CD4-positive, alpha-beta T cell treated with Interleukin-17A for 4 hours (primary cell): ENCODE results near the gene GLG1.
"Not testable (repeated sequence)": the region's sequence is repeated elsewhere in the genome, so short reads cannot be mapped to it uniquely, and the experiment has no call there.

Source experiments
- DNase-seq: peaks from one replicate; pipeline ENCODE4 v3.0.0-alpha.2; 2020; ENCODE audit warnings: mixed read lengths

Gene GLG1

DNA sequence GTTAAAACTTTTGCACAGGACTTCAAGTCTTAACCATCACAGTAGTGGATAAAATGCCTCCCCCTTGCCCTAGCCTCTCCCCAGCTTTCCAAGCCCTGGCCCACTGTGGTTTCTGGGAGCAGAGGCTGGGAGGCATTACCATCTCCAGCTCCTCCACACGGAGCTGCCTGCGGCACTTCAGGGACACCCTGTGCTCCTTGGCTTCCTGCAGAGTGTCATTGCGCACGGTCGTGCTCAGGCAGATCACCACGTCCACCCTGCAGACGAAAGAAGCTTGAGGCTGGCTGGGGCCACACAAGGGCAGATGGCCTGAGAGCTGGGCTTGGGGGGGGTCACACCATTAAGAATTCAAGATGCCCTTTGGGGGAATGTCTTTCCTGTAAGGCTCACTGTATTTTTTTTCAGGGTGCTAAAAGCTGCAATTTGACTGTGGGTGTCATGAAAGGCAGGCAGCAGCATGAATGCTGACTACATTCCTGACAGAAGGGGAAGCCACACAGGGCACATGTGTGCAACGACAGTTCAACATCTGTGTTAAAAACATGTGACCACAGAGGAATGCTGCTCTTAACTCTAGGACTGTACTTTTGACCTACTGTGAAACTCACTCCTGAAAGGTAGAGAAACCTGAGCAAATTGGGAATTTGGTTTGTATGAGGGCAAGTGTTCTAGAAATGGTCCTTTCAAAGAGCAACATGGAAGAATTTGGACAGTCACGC, 137.9 kb downstream of the GLG1 start:
- no peak for DNase-seq

DNA sequence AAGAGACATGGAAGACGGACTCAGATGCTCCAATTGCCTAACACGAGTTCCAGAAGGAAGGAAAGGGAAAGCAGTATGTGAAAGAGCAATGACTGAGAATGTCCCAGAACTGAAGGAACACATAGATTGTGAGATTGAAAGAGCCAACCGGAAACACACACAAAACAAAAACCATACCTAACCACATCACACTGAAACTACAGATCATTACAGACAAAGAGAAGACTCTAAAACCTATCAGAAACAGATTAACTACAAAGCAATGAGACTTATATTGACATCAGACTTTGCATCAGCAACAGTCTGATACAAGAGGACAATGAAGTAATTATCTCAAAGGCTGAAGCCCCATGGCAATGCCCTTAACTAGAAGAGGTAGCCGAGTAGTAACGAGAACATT, 140.0 kb downstream of the GLG1 start:
- no peak for DNase-seq

DNA sequence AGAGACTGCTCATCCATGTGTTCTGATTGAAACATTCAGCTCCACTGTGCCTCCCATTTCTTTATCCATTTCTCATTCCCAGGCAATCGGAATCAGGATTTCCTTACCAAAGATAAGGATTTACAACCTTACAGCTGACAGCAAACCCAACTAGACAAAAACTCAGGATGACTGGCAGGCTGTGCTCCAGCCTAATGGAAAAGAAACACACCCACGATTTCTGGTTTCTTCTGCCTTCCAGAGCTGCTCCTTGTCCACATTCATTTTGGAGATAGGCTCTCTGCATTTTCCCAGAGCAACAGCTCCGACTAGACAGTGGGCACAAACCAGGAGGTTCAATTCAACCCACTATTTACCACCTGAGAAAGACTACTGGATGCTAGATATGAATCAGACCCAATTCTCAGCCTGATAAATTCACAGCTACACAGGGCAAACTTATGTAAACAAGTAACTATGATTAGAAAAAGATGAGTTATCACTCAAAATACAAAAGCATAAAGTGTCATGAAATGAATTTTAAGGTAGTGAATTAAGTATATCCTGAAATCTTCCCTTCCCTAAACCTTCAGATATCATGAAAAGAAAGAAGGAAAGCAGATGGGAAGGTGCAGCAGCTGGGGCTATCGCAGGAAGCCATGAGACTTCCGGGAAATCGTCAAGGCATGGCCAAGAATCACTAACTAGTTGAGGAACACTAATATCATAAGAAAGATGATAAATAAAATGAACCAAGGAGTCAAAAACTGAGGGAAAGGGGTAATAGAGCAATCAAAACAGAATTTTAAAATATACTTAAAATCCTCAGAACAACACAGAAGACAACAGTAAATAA, 140.8 kb downstream of the GLG1 start:
- no peak for DNase-seq

DNA sequence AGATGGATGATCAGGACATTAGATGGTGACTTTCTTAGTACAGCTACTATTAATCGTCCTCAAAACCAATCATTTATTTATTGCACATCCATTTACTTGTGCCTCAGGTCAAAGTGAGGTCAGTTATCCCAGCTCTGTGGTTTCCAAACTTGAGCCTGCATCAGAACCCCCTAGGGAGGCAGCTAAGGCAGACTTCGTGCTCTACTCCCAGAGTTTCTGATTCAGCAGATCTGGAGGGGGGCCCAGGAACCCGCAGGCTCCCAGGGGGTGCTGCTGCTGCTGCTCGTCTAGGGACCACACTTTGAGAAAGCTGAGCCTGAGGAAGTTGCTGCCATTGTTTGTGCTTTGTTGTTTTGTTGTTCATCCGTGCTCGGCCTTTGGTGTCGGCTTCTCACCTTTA, 141.6 kb downstream of the GLG1 start:
- no peak for DNase-seq

DNA sequence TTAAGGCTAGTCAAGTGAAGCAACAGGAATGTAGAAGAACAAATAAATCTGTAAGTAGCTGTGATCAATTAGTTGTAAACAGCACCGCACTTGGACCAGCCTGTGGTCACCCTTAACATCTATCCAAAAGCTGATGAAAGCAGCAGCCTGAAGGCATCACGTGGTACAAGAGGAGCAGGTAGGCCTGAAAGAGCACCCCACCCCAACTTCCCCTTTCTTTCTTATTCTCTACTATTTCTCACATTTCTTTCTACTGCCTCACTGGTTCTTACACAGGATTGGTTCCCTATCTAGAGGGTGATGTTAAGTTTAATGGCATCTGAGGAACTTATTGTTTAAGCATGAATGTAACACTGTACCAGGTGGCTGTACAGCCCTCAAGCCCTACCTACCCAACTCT, 143.0 kb downstream of the GLG1 start:
- no peak for DNase-seq

DNA sequence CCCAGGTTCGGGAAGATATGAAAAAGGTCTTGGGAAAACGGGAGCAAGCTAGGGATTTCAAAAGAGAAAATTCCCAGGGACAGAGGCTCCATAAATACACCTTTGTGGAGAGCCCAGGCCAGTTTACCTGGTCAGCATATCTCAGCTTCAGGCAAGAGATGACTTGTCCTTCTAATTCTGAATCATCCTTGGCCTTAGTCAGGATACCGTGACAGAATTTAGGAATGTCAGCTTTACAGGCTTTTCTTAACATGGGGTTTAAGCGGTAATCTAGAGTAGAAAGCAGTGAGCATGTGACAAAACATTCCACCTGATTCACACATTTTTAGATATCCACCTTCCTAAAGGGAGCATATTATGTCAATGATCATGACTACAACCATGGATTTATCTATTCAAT, 144.6 kb downstream of the GLG1 start:
- DNase-seq = no peak

DNA sequence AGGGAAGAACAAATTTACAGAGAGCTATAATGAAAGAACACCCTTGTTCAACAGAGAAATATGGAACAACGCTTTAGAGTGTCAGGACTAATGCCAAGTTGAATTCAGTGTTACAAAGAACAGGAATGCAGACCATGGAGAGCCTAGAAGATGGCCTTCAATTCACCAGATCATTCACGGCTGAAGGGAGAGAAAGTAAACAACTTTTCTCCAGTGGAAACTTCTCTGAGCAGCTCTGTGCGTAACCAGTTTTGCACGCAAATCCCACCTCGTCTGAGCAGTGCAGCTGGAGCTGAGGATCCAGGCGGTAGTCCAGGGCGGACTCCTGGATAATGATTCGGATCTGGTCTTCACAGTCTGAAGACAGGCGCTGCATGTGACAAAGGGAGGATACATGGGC, 145.1 kb downstream of the GLG1 start:
- DNase-seq = no peak

DNA sequence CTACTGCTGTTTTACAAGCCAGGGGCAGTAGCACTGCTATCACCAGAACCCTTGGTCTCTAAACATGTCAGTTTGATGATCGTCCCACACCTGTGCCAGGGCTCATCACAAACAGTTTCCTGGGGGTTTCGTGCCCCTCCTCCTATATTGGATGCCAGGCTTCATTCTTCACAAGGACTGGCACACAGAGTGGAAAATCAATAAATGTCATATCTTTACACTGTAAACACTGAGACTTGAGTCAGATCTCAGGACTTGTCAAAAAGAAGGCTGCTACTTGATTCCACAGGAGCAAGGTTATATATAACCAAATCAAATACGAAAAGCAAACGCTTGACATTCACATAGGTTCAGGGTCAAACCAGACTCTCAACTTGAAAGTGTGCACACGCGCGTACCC, 146.4 kb downstream of the GLG1 start:
- DNase-seq = no peak

DNA sequence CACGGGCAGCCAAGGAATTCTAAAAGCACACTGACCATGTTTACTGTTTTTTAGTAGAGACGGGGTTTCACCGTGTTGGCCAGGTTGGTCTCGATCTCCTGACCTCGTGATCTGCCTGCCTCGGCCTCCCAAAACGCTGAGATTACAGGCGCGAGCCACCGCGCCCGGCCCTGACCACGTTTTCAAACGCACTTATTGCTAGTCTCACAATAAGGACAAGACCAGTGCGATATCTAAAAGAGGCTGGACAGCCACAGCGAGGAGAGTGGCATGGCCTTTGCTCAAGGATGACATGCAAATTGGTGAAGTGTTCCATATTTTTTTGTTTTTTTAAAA, 150.7 kb downstream of the GLG1 start:
- no peak for DNase-seq

DNA sequence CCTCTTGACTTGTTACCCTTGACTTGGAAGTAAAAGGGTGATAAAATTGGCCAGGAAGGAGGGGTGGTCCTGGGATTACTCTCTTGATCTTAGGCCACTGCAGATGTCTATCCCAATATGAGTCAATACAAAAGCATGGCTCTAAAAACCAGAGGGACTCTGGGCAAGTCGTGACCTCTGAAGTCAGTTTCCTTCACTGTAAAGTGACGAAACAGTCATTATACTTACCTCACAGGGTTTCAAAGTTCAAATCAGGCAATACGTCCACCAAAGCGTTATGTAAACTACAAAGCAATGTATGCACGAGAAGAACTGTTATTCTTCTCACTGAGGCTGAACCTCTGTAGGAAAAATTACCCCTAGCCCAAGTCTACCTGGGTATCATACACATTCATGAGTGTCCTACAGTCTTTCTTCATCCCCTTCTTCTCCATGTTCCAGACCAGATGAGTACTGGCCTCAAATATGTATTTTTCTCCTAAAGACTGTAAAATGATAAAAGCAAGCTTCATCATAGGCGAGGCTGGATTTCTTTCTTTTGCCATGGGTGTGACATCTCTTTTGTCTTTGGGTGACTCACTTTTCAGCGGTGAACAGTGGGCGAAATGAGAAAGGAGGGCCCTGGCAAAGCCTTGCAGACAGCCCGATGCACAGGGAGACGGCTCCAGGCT, 151.2 kb downstream of the GLG1 start:
- DNase-seq = no peak

DNA sequence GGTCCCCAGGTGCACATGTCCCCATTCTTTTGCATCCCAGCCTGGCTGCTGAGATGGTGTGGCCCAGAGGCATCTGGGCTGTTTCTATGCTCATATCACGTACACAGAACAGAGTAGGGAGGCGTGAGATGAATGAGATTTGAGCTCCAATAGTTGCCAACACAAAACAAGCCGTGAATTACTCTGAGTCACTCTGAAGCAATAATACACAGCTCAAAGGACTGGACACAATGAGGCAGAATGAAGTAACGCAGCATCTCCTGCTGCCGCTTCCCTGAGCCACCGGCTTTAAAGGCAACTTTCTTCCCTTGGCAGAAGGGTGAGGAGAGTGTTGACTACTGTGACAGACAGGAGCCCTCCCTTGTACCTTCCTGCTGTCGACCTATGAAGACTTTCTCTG, 151.7 kb downstream of the GLG1 start:
- no peak for DNase-seq

DNA sequence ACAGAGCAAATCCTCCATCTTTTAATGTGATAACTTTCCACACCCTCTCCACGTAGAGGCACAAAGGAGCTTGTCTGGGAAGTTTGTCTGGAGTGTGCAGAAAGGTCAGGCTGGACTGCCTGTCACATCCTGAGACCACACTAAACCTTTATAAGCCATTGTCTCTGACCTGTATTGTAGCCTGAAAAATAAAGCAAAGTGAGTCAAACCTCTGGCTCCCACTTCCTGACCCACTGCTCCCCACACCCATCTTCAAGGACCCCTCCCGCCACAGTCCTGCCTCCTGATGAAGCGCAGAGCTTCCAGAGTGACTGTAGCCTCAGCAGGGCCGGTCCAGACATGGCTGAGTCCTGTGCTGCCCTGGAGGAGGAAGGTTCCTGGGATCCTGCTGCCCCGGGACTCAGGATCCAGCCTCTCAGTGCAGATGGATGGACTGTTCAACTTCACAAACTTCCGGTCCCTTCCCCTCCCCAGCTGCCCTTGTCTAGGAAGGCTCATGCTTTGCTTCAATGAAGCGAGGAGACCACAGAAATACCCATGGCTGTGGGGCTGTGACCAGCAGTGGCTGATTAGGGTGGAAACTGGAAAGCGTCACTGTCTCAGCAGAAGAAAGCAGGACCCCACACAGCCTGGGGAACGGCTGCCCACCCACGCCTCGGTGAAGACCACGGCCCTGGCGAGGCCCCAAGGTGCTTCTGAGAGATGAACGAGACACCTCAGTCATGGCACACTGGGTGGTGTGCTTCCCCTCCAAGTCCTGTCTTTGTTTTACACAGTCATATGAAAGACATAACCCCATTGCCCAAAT, 154.8 kb downstream of the GLG1 start:
- no peak for DNase-seq

DNA sequence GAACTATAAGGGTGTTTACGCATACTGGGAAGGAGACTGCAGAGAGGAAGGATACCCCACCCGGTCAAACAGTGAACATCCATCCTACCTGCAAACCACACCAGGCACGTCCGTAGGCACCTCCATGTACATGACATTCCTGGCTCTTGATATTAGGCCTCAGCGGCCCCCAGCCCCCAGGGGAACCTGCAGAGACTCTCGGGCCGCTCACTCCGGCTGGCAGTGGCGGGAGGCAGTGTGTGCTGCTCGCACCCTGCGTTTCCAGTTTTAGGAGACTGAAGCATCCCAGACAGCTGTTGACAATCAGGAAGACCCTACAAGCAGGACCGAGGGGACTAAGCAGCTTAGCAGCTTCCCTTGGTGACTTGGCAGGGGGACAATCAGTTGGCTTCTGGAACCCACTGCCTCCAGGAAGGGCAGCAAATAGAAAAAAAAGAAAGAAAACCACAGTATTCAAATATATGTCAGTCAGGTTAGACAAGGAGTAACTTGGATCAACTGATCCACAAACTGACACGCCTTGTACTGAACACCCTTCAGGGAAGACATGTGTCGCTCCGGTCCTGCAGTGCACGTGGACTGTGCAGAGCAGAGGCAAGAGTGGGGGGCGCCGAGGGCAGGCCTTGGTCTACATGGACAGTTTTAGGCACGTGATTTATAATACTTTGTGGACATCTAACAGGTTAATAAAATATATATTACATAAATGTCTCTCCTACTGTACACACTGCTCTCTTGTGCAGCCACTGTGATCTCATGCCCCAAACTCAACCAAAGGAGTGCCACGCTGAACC, 155.8 kb downstream of the GLG1 start:
- no peak for DNase-seq

DNA sequence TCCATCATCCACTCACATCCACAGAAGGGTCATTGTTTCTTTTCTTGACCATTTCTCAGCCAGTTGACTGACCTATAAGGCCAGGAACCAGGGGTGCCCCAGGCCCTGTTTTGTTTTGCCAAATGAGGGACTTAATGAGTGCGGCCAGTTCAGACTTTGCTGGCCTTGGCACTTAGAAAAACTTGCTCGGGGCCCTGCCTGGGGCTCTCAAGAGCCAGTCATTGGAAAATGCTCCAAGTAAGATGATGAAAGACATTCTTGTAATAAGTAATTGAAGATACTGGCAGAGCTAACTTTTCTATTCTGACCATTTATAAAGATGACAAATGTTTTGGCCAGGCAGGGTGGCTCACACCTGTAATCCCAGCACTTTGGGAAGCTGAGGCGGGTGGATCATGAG, 156.7 kb downstream of the GLG1 start:
- DNase-seq = no peak

DNA sequence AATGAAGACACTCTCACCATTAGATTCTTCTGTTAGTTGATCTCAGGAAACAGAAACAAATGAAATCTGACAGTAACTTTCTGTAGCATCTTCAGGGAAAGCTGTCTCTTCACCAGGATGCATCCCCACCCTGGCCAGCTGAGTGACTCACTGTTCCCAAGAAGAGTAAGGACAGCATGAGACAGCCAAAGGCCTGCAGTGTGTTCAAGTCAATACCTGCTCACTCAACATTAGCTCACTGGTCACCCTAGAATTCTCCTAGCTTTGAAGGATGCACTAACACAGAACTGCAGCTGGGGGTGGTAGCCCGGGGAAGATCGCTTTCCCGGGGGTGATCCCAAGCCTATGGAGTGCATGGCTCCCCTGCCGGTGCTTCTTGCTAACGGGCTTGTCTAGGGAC, 157.4 kb downstream of the GLG1 start:
- DNase-seq = no peak

DNA sequence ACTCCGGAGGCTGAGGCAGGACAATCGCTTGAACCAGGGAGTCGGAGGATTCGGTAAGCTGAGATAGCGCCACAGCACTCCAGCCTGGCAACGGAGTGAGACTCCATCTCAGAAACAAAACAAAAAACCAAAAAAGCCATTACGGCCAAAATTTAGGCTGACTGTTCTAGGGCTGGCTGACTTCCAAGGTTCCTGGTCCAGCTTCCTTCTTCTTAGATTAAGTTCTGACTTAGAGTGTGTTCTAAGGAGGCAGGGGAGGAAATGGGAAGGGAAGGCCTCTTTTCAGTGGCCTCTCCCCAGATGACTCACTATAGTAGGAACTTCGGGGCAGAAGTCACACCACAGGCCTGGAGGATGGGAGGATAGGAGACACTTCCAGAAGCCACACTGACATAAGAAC, 157.9 kb downstream of the GLG1 start:
- no peak for DNase-seq

DNA sequence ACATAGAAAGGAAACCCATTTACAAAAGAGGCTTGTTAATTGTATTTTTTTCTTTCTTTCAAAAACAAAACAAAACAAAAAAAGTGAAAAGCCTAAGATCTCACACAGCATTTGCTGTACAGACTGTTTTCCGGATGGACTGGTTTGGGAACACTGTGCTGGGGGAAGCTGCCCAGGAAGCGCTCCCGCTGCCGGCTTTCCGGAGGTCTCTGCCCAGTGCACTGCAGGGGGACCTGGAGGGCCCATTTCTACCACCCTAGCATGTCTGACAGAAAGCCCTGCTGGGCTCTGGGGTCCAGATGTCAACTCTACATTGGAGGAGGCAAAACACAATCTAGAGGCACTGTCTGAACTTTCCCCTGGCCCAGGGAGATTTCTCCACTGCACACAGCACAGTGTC, 159.3 kb downstream of the GLG1 start:
- no peak for DNase-seq

DNA sequence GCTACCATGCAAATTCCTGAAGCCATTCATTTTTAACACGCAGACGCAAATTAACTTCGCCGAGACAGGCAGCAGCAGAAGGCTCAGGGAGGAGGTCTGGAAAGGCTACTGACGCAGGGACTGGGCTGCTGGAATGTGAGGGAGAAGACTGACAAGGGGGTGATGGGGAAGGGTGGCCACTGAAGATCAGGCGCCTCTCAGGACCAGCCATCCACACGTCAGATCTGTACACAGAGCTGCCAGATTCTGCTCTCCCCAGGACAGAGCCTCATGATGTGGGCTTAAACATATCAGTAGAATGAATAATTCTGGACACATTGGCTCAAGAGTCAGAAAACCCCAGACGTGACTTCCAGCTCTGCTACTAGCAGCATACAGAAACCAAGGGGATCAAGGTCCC, 160.0 kb downstream of the GLG1 start:
- DNase-seq = no peak

DNA sequence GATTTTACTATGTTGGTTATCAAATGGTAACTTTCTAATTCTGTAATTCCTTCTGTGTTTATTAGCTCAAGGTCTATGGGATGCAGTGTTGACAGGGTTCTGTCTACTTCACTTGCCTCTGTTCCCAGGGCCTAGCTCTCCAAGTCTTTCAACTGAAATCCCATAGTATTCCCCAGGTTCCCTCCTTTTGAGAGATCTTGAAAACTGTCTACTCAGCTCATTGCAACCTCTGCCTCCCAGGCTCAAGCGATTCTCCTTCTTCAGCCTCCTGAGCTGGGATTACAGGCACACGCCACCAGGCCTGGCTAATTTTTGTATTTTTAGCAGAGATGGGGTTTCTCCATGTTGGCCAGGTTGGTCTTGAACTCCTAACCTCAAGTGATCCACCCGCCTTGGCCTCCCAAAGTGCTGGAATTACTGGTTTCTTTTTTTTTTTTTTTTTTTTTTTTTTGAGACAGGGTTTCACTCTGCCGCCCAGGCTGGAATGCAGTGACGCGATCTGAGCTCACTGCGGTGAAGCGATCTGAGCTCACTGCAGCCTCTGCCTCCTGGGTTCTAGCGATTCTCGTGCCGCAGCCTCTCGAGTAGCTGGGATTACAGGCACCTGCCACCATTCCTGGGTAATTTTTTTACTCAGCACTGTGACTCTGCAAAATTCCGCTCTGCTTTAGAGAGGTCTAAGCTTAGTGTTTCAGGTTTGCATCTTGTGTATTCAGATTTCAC, 163.1 kb downstream of the GLG1 start:
- DNase-seq = not testable (repeated sequence)

DNA sequence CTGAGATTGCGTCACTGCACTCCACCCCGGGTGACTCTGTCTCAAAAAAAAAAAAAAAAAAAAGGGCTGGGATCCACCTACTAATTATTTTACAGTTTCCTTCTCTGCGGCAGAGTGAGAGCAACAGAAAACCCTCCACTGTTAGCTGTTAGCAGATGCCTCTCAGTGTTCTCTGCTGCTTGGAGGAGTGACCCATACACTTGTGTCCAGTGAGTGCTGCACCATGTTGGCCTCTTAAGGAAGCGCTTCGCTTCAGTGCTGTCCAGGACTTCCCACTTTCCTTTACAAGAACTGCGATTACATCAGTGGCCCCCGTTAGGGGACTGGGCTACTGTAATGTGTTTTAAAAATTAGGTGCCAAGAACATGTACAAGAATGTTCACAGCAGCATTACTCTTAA, 167.2 kb downstream of the GLG1 start:
- DNase-seq = no peak

DNA sequence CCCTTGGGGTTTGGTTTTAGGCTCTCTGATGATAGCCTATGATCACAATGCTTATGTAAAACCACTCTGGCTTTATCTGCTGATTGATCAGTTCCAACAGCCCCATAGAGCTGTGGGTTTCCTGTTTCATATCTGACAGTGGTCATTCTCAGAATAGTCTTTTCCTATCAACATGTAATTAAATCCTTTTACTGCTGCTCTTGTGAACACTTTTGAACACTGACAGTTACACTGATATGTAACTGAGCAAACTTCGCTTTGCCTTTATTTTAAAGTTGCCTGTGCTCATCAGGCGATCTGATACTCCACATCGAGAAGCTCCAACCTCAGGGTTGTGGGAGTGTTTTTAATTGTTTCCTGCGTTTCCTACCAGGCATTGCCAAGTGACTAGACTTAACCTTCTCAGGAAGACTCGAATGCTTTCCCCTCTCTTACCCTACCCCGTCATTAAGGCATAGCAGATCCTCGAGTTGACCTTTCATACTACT, 168.4 kb downstream of the GLG1 start:
- no peak for DNase-seq

DNA sequence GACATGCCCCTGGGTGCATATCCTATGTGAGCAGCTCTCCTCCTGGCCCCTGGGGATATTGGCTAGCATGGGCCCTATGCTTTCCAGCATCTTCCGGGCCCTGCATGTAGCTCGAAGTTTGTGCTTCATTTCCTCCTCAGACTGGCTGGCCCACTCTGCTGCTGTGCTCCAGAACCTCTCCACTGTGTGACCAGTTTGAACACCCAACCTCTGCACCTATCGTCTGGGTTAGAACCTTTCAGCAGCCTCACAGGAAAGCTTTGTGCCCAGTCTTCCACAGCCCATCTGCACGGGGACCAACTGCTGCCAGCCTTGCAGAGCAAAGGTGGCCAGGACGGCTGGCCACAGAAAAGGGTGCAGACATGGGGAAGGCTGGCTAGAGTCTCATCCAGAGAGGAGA, 175.4 kb downstream of the GLG1 start:
- no peak for DNase-seq
